A673 (cell line): ENCODE data around the gene GPR32.

Experiments used
- EZH2 ChIP-seq: fragments of 200-600 bp; sonication (generic); IDR thresholded peaks from 2 replicates; pipeline ENCODE4 v1.6.1; 2017; ENCODE audit warnings: borderline replicate concordance, low read depth, mild to moderate bottlenecking, mixed read lengths, antibody characterized with exemption, low read length; ENCODE audit not compliant: poor library complexity, severe bottlenecking
- TF ChIP-seq, protein P1 (sequence below): fragments of 300-800, 200-600 bp; sonication (generic); conservative IDR thresholded peaks from 2 replicates; pipeline ENCODE4 v1.5.1; 2017; ENCODE audit warnings: low read depth, mild to moderate bottlenecking, antibody characterized with exemption, low read length, moderate library complexity, mixed read lengths

DNA sequence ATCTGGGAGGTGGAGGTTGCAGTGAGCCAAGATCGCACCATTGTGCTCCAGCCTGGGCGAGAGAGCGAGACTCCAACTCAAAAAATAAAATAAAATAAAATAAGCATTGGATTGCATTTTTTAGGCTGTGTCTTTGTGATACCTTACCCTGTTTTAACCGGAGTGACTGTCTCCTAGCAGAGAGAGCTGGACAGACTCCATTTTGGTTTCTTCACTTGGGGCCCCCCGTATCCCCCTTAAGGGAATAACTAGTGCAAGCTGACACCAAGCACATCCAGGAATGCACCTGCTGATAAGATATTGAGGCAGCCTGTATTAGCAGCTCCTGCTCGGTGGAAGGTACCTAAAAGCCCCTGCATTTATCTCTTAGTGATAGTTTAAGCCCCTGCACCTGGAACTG lies 20.8 kb upstream of the GPR32 start:
- TF ChIP-seq, protein P1, sequence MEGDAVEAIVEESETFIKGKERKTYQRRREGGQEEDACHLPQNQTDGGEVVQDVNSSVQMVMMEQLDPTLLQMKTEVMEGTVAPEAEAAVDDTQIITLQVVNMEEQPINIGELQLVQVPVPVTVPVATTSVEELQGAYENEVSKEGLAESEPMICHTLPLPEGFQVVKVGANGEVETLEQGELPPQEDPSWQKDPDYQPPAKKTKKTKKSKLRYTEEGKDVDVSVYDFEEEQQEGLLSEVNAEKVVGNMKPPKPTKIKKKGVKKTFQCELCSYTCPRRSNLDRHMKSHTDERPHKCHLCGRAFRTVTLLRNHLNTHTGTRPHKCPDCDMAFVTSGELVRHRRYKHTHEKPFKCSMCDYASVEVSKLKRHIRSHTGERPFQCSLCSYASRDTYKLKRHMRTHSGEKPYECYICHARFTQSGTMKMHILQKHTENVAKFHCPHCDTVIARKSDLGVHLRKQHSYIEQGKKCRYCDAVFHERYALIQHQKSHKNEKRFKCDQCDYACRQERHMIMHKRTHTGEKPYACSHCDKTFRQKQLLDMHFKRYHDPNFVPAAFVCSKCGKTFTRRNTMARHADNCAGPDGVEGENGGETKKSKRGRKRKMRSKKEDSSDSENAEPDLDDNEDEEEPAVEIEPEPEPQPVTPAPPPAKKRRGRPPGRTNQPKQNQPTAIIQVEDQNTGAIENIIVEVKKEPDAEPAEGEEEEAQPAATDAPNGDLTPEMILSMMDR, result no peak
- TF ChIP-seq EZH2, result no peak
